SHP77 treated with DMSO at 0.1 percent for 48 hours (cell line): Measurements from ENCODE around the gene PRSS1.
"Not testable (repeated sequence)": the region's sequence is repeated elsewhere in the genome, so short reads cannot be mapped to it uniquely, and the experiment has no call there.

Experiments
- DNase-seq: peaks from one replicate; lab custom pipeline; 2025; lab: John Stamatoyannopoulos, UW

PRSS1 gene

GRCh38 chr7:142773937-142774744 lies 24.9 kb downstream of the PRSS1 start:
- DNase-seq, result no peak

GRCh38 chr7:142774826-142775225 lies 25.6 kb downstream of the PRSS1 start:
- no peak for DNase-seq

- DNase-seq, result not testable (repeated sequence)
Observed at GRCh38 chr7:142775351-142776115, 26.3 kb downstream of the PRSS1 start.

GRCh38 chr7:142776206-142776844 lies 27.1 kb downstream of the PRSS1 start:
- no peak for DNase-seq

GRCh38 chr7:142776845-142777225 lies 27.6 kb downstream of the PRSS1 start:
- not testable (repeated sequence) for DNase-seq

- DNase-seq, result no peak
Observed at GRCh38 chr7:142777318-142777717, 28.0 kb downstream of the PRSS1 start.

GRCh38 chr7:142782922-142783900 lies 33.9 kb downstream of the PRSS1 start:
- DNase-seq, result peak; percentile 63

GRCh38 chr7:142784096-142784495 lies 34.8 kb downstream of the PRSS1 start:
- DNase-seq, result no peak

GRCh38 chr7:142784716-142785115 lies 35.4 kb downstream of the PRSS1 start:
- DNase-seq, result no peak

- no peak for DNase-seq
Observed at GRCh38 chr7:142785841-142786250, 36.6 kb downstream of the PRSS1 start.

GRCh38 chr7:142787034-142787768 lies 37.9 kb downstream of the PRSS1 start:
- no peak for DNase-seq

- DNase-seq, result no peak
Observed at GRCh38 chr7:142787783-142788182, 38.5 kb downstream of the PRSS1 start.

- DNase-seq, result no peak
Observed at GRCh38 chr7:142788303-142789289, 39.3 kb downstream of the PRSS1 start.

GRCh38 chr7:142789441-142789840 lies 40.2 kb downstream of the PRSS1 start:
- DNase-seq, result no peak

- no peak for DNase-seq
Observed at GRCh38 chr7:142790056-142790455, 40.8 kb downstream of the PRSS1 start.

- no peak for DNase-seq
Observed at GRCh38 chr7:142790555-142790954, 41.3 kb downstream of the PRSS1 start.

- DNase-seq, result no peak
Observed at GRCh38 chr7:142791502-142791901, 42.2 kb downstream of the PRSS1 start.

- no peak for DNase-seq
Observed at GRCh38 chr7:142792129-142792528, 42.9 kb downstream of the PRSS1 start.

- DNase-seq, result no peak
Observed at GRCh38 chr7:142792593-142792992, 43.3 kb downstream of the PRSS1 start.

- no peak for DNase-seq
Observed at GRCh38 chr7:142793156-142793555, 43.9 kb downstream of the PRSS1 start.
